GM21737 (cell line): ENCODE data around the gene ZCCHC14.
A peak's percentile ranks its signal among the peaks of the same experiment; 100 is the strongest.
"Not testable (repeated sequence)": the region's sequence is repeated elsewhere in the genome, so short reads cannot be mapped to it uniquely, and the experiment has no call there.

Experiments
- ATAC-seq: cut with Tn5 transposase; IDR thresholded peaks from one replicate; pipeline ENCODE4 v1.9.1; 2021; ENCODE audit warnings: mild to moderate bottlenecking, moderate library complexity; ENCODE audit not compliant: unreplicated experiment

The ZCCHC14 gene

GRCh38 chr16:87497767-87498290 lies 5.0 kb upstream of the ZCCHC14 start:
- ATAC-seq: not testable (repeated sequence)

GRCh38 chr16:87497023-87497766 lies 4.4 kb upstream of the ZCCHC14 start:
- ATAC-seq: not testable (repeated sequence)

- ATAC-seq: peak; percentile 29
Measured at GRCh38 chr16:87496447-87496801, 3.6 kb upstream of the ZCCHC14 start.

- ATAC-seq: no peak
Measured at GRCh38 chr16:87495578-87496446, 3.0 kb upstream of the ZCCHC14 start.

GRCh38 chr16:87493608-87494280 lies 920 bp upstream of the ZCCHC14 start:
- no peak for ATAC-seq

- no peak for ATAC-seq
Measured at GRCh38 chr16:87492291-87492630, 563 bp downstream of the ZCCHC14 start.

- ATAC-seq: no peak
Measured at GRCh38 chr16:87491522-87492290, 1.1 kb downstream of the ZCCHC14 start.

- not testable (repeated sequence) for ATAC-seq
Measured at GRCh38 chr16:87490799-87491521, 1.9 kb downstream of the ZCCHC14 start.

- ATAC-seq: no peak
Measured at GRCh38 chr16:87490096-87490798, 2.6 kb downstream of the ZCCHC14 start.

GRCh38 chr16:87489434-87490045 lies 3.3 kb downstream of the ZCCHC14 start:
- ATAC-seq: no peak

GRCh38 chr16:87488960-87489359 lies 3.9 kb downstream of the ZCCHC14 start:
- not testable (repeated sequence) for ATAC-seq

GRCh38 chr16:87487361-87487924 lies 5.4 kb downstream of the ZCCHC14 start:
- ATAC-seq: no peak

GRCh38 chr16:87486713-87487247 lies 6.0 kb downstream of the ZCCHC14 start:
- ATAC-seq: no peak

GRCh38 chr16:87486282-87486681 lies 6.5 kb downstream of the ZCCHC14 start:
- no peak for ATAC-seq

- ATAC-seq: not testable (repeated sequence)
Measured at GRCh38 chr16:87485792-87486191, 7.0 kb downstream of the ZCCHC14 start.

GRCh38 chr16:87484487-87485331 lies 8.1 kb downstream of the ZCCHC14 start:
- no peak for ATAC-seq

- no peak for ATAC-seq
Measured at GRCh38 chr16:87483481-87483880, 9.3 kb downstream of the ZCCHC14 start.
